ENCODE results near the gene CD93. TPM values are rescaled to one million over a fixed set of nuclear protein-coding genes. Genes with fewer than 3 reads are reported as not detected.

The CD93 gene
- total and polyA plus RNA-seq, 4 donors: 1.5 to 16.0 (median 11.9) TPM

DNA sequence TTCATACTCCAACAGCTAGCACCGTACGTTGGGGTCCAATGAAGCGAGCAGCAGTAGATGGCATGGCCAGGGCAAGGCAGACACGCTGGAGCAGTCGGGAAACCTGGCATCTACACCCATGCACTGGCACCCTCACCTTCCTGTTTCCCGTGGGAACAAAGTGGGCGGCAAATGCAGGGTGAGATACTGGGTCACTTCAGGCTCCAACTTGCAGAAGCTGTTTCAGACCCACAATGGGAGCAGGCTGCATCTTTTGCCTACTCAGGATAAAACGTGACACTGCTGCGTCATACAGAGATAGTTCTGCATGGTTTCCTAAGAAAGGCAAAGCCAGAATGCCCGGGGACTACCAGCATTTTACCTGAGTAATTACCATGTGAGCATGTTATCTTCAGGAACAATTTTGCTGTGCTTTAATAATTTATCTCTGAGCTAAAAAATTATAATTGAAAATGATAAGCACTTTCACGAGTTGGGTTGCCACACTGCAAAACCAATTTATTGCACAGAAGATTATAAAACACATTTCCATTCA lies 10.9 kb upstream of the CD93 start:
- H3K4me3 ChIP-seq (ENCODE audit: low read depth in 1 of 3, low read length in 3 of 3): no peak overlapping the region

GRCh38 chr20:23096097-23096496 lies 10.0 kb upstream of the CD93 start:
- Histone ChIP-seq H3K4me3 (ENCODE audit: low read depth in 1 of 3, low read length in 3 of 3) (no peak overlapping the region), H3K36me3 (ENCODE audit: control insufficient read depth in 4 of 4, insufficient read depth in 3 of 4, low read depth in 1 of 4, low read length in 3 of 4) (no peaks in the 10 kb centered on the region), H3K9ac (ENCODE audit: low read depth in 1 of 2, low read length in 2 of 2) (no peak overlapping the region), H3K4me1 (ENCODE audit: control insufficient read depth in 4 of 4, insufficient read depth in 4 of 4, low read length in 3 of 4) (no peaks in the 10 kb centered on the region), H3K27me3 (ENCODE audit: control insufficient read depth in 4 of 4, insufficient read depth in 4 of 4, low read length in 3 of 4) (no peaks in the 10 kb centered on the region), H3K27ac (ENCODE audit: low read depth in 1 of 2, low read length in 2 of 2) (no peak overlapping the region), H3K9me3 (ENCODE audit: control insufficient read depth in 4 of 4, low read length in 3 of 4) (no peaks in the 10 kb centered on the region)
- 84% methylated on average over 3 of the region's 3 CpGs for WGBS
- TF ChIP-seq NR2F2 (IDR thresholded peaks at IDR 0.05) (no peak), RAD21 (IDR thresholded peaks at IDR 0.05) (no peak), HNF4A (conservative IDR thresholded peaks at IDR 0.05) (no peak), YY1 (IDR thresholded peaks at IDR 0.05) (no peak), REST (IDR thresholded peaks at IDR 0.05) (no peak), TAF1 (conservative IDR thresholded peaks at IDR 0.05) (no peak), FOXA1 (IDR thresholded peaks at IDR 0.05) (no peak)
- TF ChIP-seq, protein P1, sequence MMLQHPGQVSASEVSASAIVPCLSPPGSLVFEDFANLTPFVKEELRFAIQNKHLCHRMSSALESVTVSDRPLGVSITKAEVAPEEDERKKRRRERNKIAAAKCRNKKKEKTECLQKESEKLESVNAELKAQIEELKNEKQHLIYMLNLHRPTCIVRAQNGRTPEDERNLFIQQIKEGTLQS (IDR thresholded peaks at IDR 0.05): no peak
- TF ChIP-seq, protein P2, sequence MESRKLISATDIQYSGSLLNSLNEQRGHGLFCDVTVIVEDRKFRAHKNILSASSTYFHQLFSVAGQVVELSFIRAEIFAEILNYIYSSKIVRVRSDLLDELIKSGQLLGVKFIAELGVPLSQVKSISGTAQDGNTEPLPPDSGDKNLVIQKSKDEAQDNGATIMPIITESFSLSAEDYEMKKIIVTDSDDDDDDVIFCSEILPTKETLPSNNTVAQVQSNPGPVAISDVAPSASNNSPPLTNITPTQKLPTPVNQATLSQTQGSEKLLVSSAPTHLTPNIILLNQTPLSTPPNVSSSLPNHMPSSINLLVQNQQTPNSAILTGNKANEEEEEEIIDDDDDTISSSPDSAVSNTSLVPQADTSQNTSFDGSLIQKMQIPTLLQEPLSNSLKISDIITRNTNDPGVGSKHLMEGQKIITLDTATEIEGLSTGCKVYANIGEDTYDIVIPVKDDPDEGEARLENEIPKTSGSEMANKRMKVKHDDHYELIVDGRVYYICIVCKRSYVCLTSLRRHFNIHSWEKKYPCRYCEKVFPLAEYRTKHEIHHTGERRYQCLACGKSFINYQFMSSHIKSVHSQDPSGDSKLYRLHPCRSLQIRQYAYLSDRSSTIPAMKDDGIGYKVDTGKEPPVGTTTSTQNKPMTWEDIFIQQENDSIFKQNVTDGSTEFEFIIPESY (IDR thresholded peaks at IDR 0.05): no peak
- no peak for DNase-seq (ENCODE audit: low spot score)

More for the DNA sequence above, 10.9 kb upstream of the CD93 start:
- 82% methylated on average over 11 of the region's 11 CpGs for WGBS
- H3K36me3 ChIP-seq (ENCODE audit: control insufficient read depth in 4 of 4, insufficient read depth in 3 of 4, low read depth in 1 of 4, low read length in 3 of 4): no peaks in the 10 kb centered on the region
- H3K27ac ChIP-seq (ENCODE audit: low read depth in 1 of 2, low read length in 2 of 2): no peak overlapping the region
- no peak overlapping the region for H3K9ac ChIP-seq (ENCODE audit: low read depth in 1 of 2, low read length in 2 of 2)
- no peaks in the 10 kb centered on the region for H3K27me3 ChIP-seq (ENCODE audit: control insufficient read depth in 4 of 4, insufficient read depth in 4 of 4, low read length in 3 of 4)
- no peaks in the 10 kb centered on the region for H3K4me1 ChIP-seq (ENCODE audit: control insufficient read depth in 4 of 4, insufficient read depth in 4 of 4, low read length in 3 of 4)
- no peak for DNase-seq (ENCODE audit: low spot score)
- no peaks in the 10 kb centered on the region for H3K9me3 ChIP-seq (ENCODE audit: control insufficient read depth in 4 of 4, low read length in 3 of 4)
- TF ChIP-seq FOXA1 (IDR thresholded peaks at IDR 0.05) (no peak), RXRA (IDR thresholded peaks at IDR 0.05) (no peak)

GRCh38 chr20:23095499-23095898 lies 9.4 kb upstream of the CD93 start:
- DNase-seq (ENCODE audit: low spot score): no peak
- Histone ChIP-seq H3K9me3 (ENCODE audit: control insufficient read depth in 4 of 4, low read length in 3 of 4) (no peaks in the 10 kb centered on the region), H3K4me1 (ENCODE audit: control insufficient read depth in 4 of 4, insufficient read depth in 4 of 4, low read length in 3 of 4) (no peaks in the 10 kb centered on the region), H3K4me3 (ENCODE audit: low read depth in 1 of 3, low read length in 3 of 3) (no peak overlapping the region), H3K27ac (ENCODE audit: low read depth in 1 of 2, low read length in 2 of 2) (no peak overlapping the region), H3K9ac (ENCODE audit: low read depth in 1 of 2, low read length in 2 of 2) (no peak overlapping the region), H3K36me3 (ENCODE audit: control insufficient read depth in 4 of 4, insufficient read depth in 3 of 4, low read depth in 1 of 4, low read length in 3 of 4) (no peaks in the 10 kb centered on the region), H3K27me3 (ENCODE audit: control insufficient read depth in 4 of 4, insufficient read depth in 4 of 4, low read length in 3 of 4) (no peaks in the 10 kb centered on the region)
- no peak for TF ChIP-seq HNF4A (conservative IDR thresholded peaks at IDR 0.05)
- TF ChIP-seq JUND (IDR thresholded peaks at IDR 0.05): no peak
- no peak for TF ChIP-seq GABPA (IDR thresholded peaks at IDR 0.05 in 1 of 2, conservative IDR thresholded peaks at IDR 0.05 in 1 of 2)
- no peak for TF ChIP-seq HNF4G (IDR thresholded peaks at IDR 0.05)
- TF ChIP-seq, protein P3, sequence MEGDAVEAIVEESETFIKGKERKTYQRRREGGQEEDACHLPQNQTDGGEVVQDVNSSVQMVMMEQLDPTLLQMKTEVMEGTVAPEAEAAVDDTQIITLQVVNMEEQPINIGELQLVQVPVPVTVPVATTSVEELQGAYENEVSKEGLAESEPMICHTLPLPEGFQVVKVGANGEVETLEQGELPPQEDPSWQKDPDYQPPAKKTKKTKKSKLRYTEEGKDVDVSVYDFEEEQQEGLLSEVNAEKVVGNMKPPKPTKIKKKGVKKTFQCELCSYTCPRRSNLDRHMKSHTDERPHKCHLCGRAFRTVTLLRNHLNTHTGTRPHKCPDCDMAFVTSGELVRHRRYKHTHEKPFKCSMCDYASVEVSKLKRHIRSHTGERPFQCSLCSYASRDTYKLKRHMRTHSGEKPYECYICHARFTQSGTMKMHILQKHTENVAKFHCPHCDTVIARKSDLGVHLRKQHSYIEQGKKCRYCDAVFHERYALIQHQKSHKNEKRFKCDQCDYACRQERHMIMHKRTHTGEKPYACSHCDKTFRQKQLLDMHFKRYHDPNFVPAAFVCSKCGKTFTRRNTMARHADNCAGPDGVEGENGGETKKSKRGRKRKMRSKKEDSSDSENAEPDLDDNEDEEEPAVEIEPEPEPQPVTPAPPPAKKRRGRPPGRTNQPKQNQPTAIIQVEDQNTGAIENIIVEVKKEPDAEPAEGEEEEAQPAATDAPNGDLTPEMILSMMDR (IDR thresholded peaks at IDR 0.05; ENCODE audit: low read depth, low read length, missing input control): no peak
- TF ChIP-seq FOXA2 (IDR thresholded peaks at IDR 0.05): no peak
- TF ChIP-seq, protein P4, sequence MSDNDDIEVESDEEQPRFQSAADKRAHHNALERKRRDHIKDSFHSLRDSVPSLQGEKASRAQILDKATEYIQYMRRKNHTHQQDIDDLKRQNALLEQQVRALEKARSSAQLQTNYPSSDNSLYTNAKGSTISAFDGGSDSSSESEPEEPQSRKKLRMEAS (IDR thresholded peaks at IDR 0.05): no peak
- no peak for TF ChIP-seq SP1 (IDR thresholded peaks at IDR 0.05)
- no peak for TF ChIP-seq RAD21 (IDR thresholded peaks at IDR 0.05)
- WGBS: 74% methylated on average over 3 of the region's 3 CpGs
